WI38 (cell line): ENCODE data around the gene TSTD2.

Experiments
- H3K4me3 ChIP-seq: 2 replicates; pipeline ENCODE4 v1.5.1; 2011; ENCODE audit warnings: low read depth, mild to moderate bottlenecking, control low read depth, low read length
- CTCF ChIP-seq: IDR thresholded peaks from 2 replicates; pipeline ENCODE4 v1.5.1; 2012; ENCODE audit warnings: low read depth, mild to moderate bottlenecking, control low read depth, low read length

Gene TSTD2

GRCh38 chr9:97572196-97572891 lies 60.8 kb downstream of the TSTD2 start:
- no peak overlapping the region for H3K4me3 ChIP-seq
- TF ChIP-seq CTCF = no peak

GRCh38 chr9:97571664-97572063 lies 61.5 kb downstream of the TSTD2 start:
- no peak for TF ChIP-seq CTCF
- H3K4me3 ChIP-seq = no peak overlapping the region

- TF ChIP-seq CTCF = no peak
- no peak overlapping the region for H3K4me3 ChIP-seq
Observed at GRCh38 chr9:97570899-97571298, 62.3 kb downstream of the TSTD2 start.

GRCh38 chr9:97568461-97569275 lies 64.5 kb downstream of the TSTD2 start:
- no peak for TF ChIP-seq CTCF

GRCh38 chr9:97567894-97568202 lies 65.3 kb downstream of the TSTD2 start:
- TF ChIP-seq CTCF = no peak
- H3K4me3 ChIP-seq = no peak overlapping the region

More at GRCh38 chr9:97568461-97569275, 64.5 kb downstream of the TSTD2 start:
- H3K4me3 ChIP-seq = no peak overlapping the region

GRCh38 chr9:97567182-97567893 lies 65.8 kb downstream of the TSTD2 start:
- H3K4me3 ChIP-seq = no peak overlapping the region
- no peak for TF ChIP-seq CTCF

- no peak for TF ChIP-seq CTCF
Observed at GRCh38 chr9:97565262-97565661, 67.9 kb downstream of the TSTD2 start.

More at GRCh38 chr9:97565262-97565661, 67.9 kb downstream of the TSTD2 start:
- H3K4me3 ChIP-seq = no peak overlapping the region
